ENCODE results near the gene SUSD5. TPM values are rescaled to one million over a fixed set of nuclear protein-coding genes. Genes with fewer than 3 reads are reported as not detected.

Gene SUSD5
- total and polyA plus RNA-seq, 2 of the 4 experiments (the other 2 are of a cell fraction), result 1.4 to 2.9 TPM

DNA sequence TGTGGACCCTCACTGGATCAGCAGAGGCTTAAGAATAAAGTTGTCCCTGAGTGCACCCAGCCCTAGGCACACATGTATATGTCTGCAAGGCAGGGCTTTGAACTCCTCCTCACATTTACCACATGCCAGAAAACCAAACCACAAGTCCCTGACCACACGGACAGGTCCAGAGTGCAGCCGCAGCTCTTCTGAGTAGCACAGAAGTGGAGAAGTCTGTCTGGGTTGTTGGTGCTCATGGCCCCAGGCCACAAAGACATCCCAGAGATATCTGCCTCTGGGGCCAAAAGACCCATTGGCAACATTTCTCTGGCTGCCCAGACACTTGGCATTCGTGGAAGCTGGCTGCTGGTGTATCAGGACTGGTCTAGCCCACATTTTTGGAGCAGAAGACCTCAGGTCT lies 17.4 kb downstream of the SUSD5 start:
- Histone ChIP-seq H3K79me1 (ENCODE audit: low read depth in 1 of 2, low read length in 2 of 2) (no peaks in the 10 kb centered on the region), H4K8ac (ENCODE audit: low read depth in 2 of 2, low read length in 2 of 2) (no peak overlapping the region), H3K9me3 (ENCODE audit: control insufficient read depth, insufficient read depth, low read length) (no peaks in the 10 kb centered on the region), H3K4ac (ENCODE audit: low read depth, low read length) (no peak overlapping the region), H3K27ac (ENCODE audit: insufficient read depth, low read length) (no peak overlapping the region), H2BK15ac (ENCODE audit: low read depth, low read length) (no peak overlapping the region), H3K56ac (ENCODE audit: extremely low read depth, insufficient read depth, low read length) (no peak overlapping the region), H2BK20ac (ENCODE audit: low read depth, low read length) (no peak overlapping the region), H3K9ac (ENCODE audit: low read depth, low read length) (no peak overlapping the region), H2BK120ac (ENCODE audit: low read depth, low read length) (no peak overlapping the region), H2BK5ac (ENCODE audit: low read depth, low read length, poor library complexity, severe bottlenecking) (no peak overlapping the region), H3K36me3 (ENCODE audit: control insufficient read depth, insufficient read depth, low read length) (no peaks in the 10 kb centered on the region), H2AK5ac (ENCODE audit: low read depth, low read length) (no peak overlapping the region), H3K18ac (ENCODE audit: low read depth, low read length) (no peak overlapping the region), H3K27me3 (ENCODE audit: control insufficient read depth, insufficient read depth, low read length) (no peaks in the 10 kb centered on the region), H3K4me3 (ENCODE audit: insufficient read depth, low read depth, low read length) (no peak overlapping the region), H3K4me1 (ENCODE audit: control insufficient read depth, insufficient read depth, low read length) (peaks cover 2% of the 10 kb centered on the region; the same call in 1 of the 2 replicates), H3K23ac (ENCODE audit: low read depth, low read length) (no peak overlapping the region), H3K9me1 (ENCODE audit: insufficient read depth, low read length) (no peaks in the 10 kb centered on the region), H3K14ac (replicated peaks; ENCODE audit: low read depth, low read length) (no peak overlapping the region), H2AK9ac (replicated peaks; ENCODE audit: low read depth, low read length, poor library complexity) (no peak overlapping the region), H3K4me2 (ENCODE audit: low read depth, low read length) (no peak overlapping the region), H4K91ac (ENCODE audit: insufficient read depth, low read depth, low read length) (no peak overlapping the region), H2AFZ (replicated peaks; ENCODE audit: low read length, poor library complexity) (no peak overlapping the region), H4K5ac (ENCODE audit: low read depth, low read length) (no peak overlapping the region), H4K20me1 (ENCODE audit: insufficient read depth, low read length) (no peaks in the 10 kb centered on the region)
- BruUV-seq (replicated peaks), result no TSS peak
- ChIA-PET CTCF (no interaction called here), POLR2A (ENCODE audit: unreplicated experiment) (no interaction called here)
- dilution Hi-C loops (cut with HindIII; ENCODE audit: low sequenced_read_pairs, unreplicated experiment) (no loop called here), intact Hi-C loops (cut with micrococcal nuclease) (no loop called here), in situ Hi-C loops (cut with MboI; ENCODE audit: low sequenced_read_pairs) (no loop called here)
- no CpG with 5 or more reads among the region's 3 CpGs for WGBS, 2 experiments (ENCODE audit: extremely low coverage in 2 of 2, insufficient read length in 1 of 2)
- no peak for ATAC-seq (ENCODE audit: low read depth)
- no peak for TF ChIP-seq RAD21 (IDR thresholded peaks at IDR 0.05; ENCODE audit: low read length)
- no peak for TF ChIP-seq FOS (IDR thresholded peaks at IDR 0.05; ENCODE audit: low read depth, low read length)
- no peak for TF ChIP-seq MAFK (IDR thresholded peaks at IDR 0.05; ENCODE audit: low read depth, low read length)
- no peak for TF ChIP-seq CEBPB (IDR thresholded peaks at IDR 0.05; ENCODE audit: low read depth, low read length)
- no peak for TF ChIP-seq RFX5 (IDR thresholded peaks at IDR 0.05; ENCODE audit: low read depth, low read length)
- no peak for TF ChIP-seq POLR2A (IDR thresholded peaks at IDR 0.05; ENCODE audit: low read depth, low read length)
- TF ChIP-seq, protein P1, sequence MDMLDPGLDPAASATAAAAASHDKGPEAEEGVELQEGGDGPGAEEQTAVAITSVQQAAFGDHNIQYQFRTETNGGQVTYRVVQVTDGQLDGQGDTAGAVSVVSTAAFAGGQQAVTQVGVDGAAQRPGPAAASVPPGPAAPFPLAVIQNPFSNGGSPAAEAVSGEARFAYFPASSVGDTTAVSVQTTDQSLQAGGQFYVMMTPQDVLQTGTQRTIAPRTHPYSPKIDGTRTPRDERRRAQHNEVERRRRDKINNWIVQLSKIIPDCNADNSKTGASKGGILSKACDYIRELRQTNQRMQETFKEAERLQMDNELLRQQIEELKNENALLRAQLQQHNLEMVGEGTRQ (IDR thresholded peaks at IDR 0.05; ENCODE audit: low read depth, low read length), result no peak
- no peak for TF ChIP-seq CHD1 (IDR thresholded peaks at IDR 0.05; ENCODE audit: low read depth, low read length)
- DNase-seq, result no peak

Data from IMR-90 (cell line).